Calu3 (cell line): ENCODE measurements around the gene KCTD13. TPM values are rescaled to one million over a fixed set of nuclear protein-coding genes. Genes with fewer than 3 reads are reported as not detected.
A peak's percentile ranks its signal among the peaks of the same experiment; 100 is the strongest.
"Not testable (repeated sequence)": the region's sequence is repeated elsewhere in the genome, so short reads cannot be mapped to it uniquely, and the experiment has no call there.

ENCODE experiments used
- BruUV-seq: library from RNA; stranded (reverse); fragments of 400-500 nt; replicated peaks from 2 replicates; lab custom pipeline; 2021; lab: Mats Ljungman, UMichigan
- CTCF ChIA-PET: fragments of 300-600 bp; sonication (Branson Sonifier 250); formaldehyde crosslinking; loops from one replicate; lab custom pipeline; 2022; ENCODE audit warnings: antibody characterized with exemption; lab: Charles Lee
- DNase-seq: peaks from one replicate; pipeline ENCODE4 v3.0.0; 2022
- H3K27ac Mint-ChIP-seq: one replicate; pipeline ENCODE4 v1.8.0; 2022; ENCODE audit warnings: mixed read lengths; ENCODE audit not compliant: unreplicated experiment
- H3K27me3 Mint-ChIP-seq: one replicate; pipeline ENCODE4 v1.8.0; 2022; ENCODE audit warnings: mixed read lengths; ENCODE audit not compliant: unreplicated experiment
- H3K36me3 Mint-ChIP-seq: one replicate; pipeline ENCODE4 v1.8.0; 2022; ENCODE audit warnings: mild to moderate bottlenecking, moderate library complexity, mixed read lengths; ENCODE audit not compliant: insufficient read depth, unreplicated experiment
- H3K4me1 Mint-ChIP-seq: one replicate; pipeline ENCODE4 v1.8.0; 2022; ENCODE audit warnings: mild to moderate bottlenecking, low read depth, mixed read lengths; ENCODE audit not compliant: unreplicated experiment
- H3K4me3 Mint-ChIP-seq: one replicate; pipeline ENCODE4 v1.8.0; 2022; ENCODE audit warnings: mild to moderate bottlenecking, low read depth, moderate library complexity, mixed read lengths; ENCODE audit not compliant: unreplicated experiment
- H3K9me3 Mint-ChIP-seq: one replicate; pipeline ENCODE4 v1.8.0; 2022; ENCODE audit warnings: low read depth, mixed read lengths; ENCODE audit not compliant: unreplicated experiment
- CTCF ChIP-seq: fragments of 200-600 bp; IDR thresholded peaks from one replicate; pipeline ENCODE4 v1.8.0; 2022; ENCODE audit warnings: antibody characterized with exemption; ENCODE audit not compliant: unreplicated experiment
- intact Hi-C: fragments of 100-400 bp; cut with micrococcal nuclease; formaldehyde crosslinking; loops from one replicate; pipeline ENCODE4 v1.10.0; 2022; ENCODE audit not compliant: unreplicated experiment
- total RNA-seq: library from RNA; stranded (reverse); gene quantifications from 2 replicates; pipeline ENCODE4 v1.2.3, GENCODE V29; 2022

KCTD13 gene
- total RNA-seq, 1 experiment from 2014 or later, result 55.8 TPM

- H3K27me3 Mint-ChIP-seq, result no peaks in the 10 kb centered on the region
- H3K27ac Mint-ChIP-seq, result peak overlapping the region; percentile 92
- no TSS peak for BruUV-seq
- no peaks in the 10 kb centered on the region for H3K9me3 Mint-ChIP-seq
- TF ChIP-seq CTCF, result no peak
- peaks cover 11% of the 10 kb centered on the region for H3K4me1 Mint-ChIP-seq
- intact Hi-C loops, result no loop called here
- DNase-seq, result no peak
- H3K4me3 Mint-ChIP-seq, result peak overlapping the region; percentile 82
- H3K36me3 Mint-ChIP-seq, result peaks cover 32% of the 10 kb centered on the region
- CTCF ChIA-PET, result interaction anchor here (1.2 to 2.2 kb wide), 6 partner anchors 11 to 62 kb away, joined by 3 to 19 read pairs (median 10); partner anchors contain the start of genes ASPHD1, SEZ6L2 and TAOK2
These were observed 35.1 kb upstream of the KCTD13 start for GRCh38 chr16:29961127-29961478.

GRCh38 chr16:29959821-29960220 is 33.8 kb upstream of the KCTD13 start:
- H3K4me3 Mint-ChIP-seq, intact Hi-C loops, H3K27me3 Mint-ChIP-seq, BruUV-seq, H3K27ac Mint-ChIP-seq, H3K9me3 Mint-ChIP-seq, DNase-seq: not testable (repeated sequence)
- H3K36me3 Mint-ChIP-seq, result peaks cover 26% of the 10 kb centered on the region
- peaks cover 11% of the 10 kb centered on the region for H3K4me1 Mint-ChIP-seq
- CTCF ChIA-PET, result interaction anchor here (0.6 kb wide), 2 partner anchors 58 to 1408 kb away, joined by 3 to 4 read pairs; no protein-coding TSS in a partner anchor

- Mint-ChIP-seq H3K4me1 (peaks cover 11% of the 10 kb centered on the region), H3K27ac (no peak overlapping the region), H3K27me3 (no peaks in the 10 kb centered on the region), H3K9me3 (no peaks in the 10 kb centered on the region), H3K36me3 (peaks cover 26% of the 10 kb centered on the region), H3K4me3 (no peak overlapping the region)
- intact Hi-C loops, result no loop called here
- CTCF ChIA-PET, result interaction anchor here (0.6 kb wide), 1 partner anchor 1409 kb away, joined by 3 read pairs; no protein-coding TSS in a partner anchor
- DNase-seq, result no peak
- no TSS peak for BruUV-seq
- no peak for TF ChIP-seq CTCF
These were observed 33.3 kb upstream of the KCTD13 start for GRCh38 chr16:29959293-29959692.

GRCh38 chr16:29958756-29959155 is 32.7 kb upstream of the KCTD13 start:
- no TSS peak for BruUV-seq
- no peak overlapping the region for H3K4me3 Mint-ChIP-seq
- H3K27ac Mint-ChIP-seq, result no peak overlapping the region
- no peaks in the 10 kb centered on the region for H3K27me3 Mint-ChIP-seq
- DNase-seq, result no peak
- H3K36me3 Mint-ChIP-seq, result peaks cover 26% of the 10 kb centered on the region
- H3K4me1 Mint-ChIP-seq, result peaks cover 11% of the 10 kb centered on the region
- no peaks in the 10 kb centered on the region for H3K9me3 Mint-ChIP-seq
- intact Hi-C loops, result no loop called here
- TF ChIP-seq CTCF, result no peak
- CTCF ChIA-PET, result no interaction called here

GRCh38 chr16:29951625-29952365 is 25.8 kb upstream of the KCTD13 start:
- Mint-ChIP-seq H3K4me1 (no peaks in the 10 kb centered on the region), H3K9me3 (no peaks in the 10 kb centered on the region), H3K27me3 (no peaks in the 10 kb centered on the region), H3K4me3 (no peak overlapping the region), H3K36me3 (no peaks in the 10 kb centered on the region), H3K27ac (no peak overlapping the region)
- intact Hi-C loops, result no loop called here
- DNase-seq, result no peak
- no TSS peak for BruUV-seq
- no peak for TF ChIP-seq CTCF
- CTCF ChIA-PET, result no interaction called here
